Thyroid gland (tissue), 4 donors: ENCODE data around the gene PRKAA1.
"Not testable (repeated sequence)": the region's sequence is repeated elsewhere in the genome, so short reads cannot be mapped to it uniquely, and the experiment has no call there.

Source experiments
- CTCF ChIP-seq, 6 experiments: fragments of 200-600 bp in 3 of 6; fragments of 450-650 bp in 3 of 6; sonication (generic) in 3 of 6; IDR thresholded peaks; one replicate each; pipeline ENCODE4 v1.5.1; 2016 to 2019; ENCODE audit warnings: antibody characterized with exemption in 6 of 6, mild to moderate bottlenecking in 2 of 6, inconsistent platforms in 1 of 6, moderate library complexity in 1 of 6
- POLR2A ChIP-seq, 2 donors: fragments of 450-650 bp; IDR thresholded peaks; one replicate each; pipeline ENCODE4 v1.6.1; 2017; ENCODE audit warnings: antibody characterized with exemption in 2 of 2, mild to moderate bottlenecking in 2 of 2, moderate library complexity in 1 of 2

DNA sequence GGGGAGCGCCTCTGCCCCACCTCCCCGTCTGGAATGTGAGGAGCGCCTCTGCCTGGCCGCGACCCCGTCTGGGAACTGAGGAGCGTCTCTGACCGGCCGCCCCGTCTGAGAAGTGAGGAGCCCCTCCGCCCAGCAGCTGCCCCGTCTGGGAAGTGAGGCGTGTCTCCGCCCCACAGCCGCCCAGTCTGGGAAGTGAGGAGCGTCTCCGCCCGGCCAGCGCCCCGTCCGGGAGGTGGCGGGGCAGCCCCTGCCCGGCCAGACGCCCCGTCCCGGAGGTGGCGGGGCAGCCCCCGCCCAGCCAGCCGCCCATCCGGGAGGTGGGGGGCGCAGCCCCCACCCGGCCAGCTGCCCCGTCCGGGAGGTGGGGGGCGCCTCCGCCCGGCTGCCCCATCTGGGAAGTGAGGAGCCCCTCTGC lies 75.7 kb downstream of the PRKAA1 start:
- TF ChIP-seq CTCF, POLR2A (IDR thresholded peaks at IDR 0.05): not testable (repeated sequence)
